MM.1S (cell line): ENCODE data around the gene PI4K2A.

Experiments used
- DNase-seq: peaks from one replicate; pipeline ENCODE4 v3.0.0-alpha.2; 2015
- H2AFZ ChIP-seq: fragments of 300-600 bp; sonication (generic); 2 replicates; pipeline ENCODE4 v1.6.0; 2016; ENCODE audit warnings: antibody characterized with exemption, low read length
- H3F3A ChIP-seq: fragments of 300-600 bp; sonication (generic); 2 replicates; pipeline ENCODE4 v1.6.1; 2016; ENCODE audit warnings: mild to moderate bottlenecking, antibody characterized with exemption, low read length, moderate library complexity, mixed read lengths; ENCODE audit not compliant: insufficient read depth
- H3K27ac ChIP-seq: fragments of 300-600 bp; sonication (generic); 2 replicates; pipeline ENCODE4 v1.5.1; 2016; ENCODE audit warnings: mild to moderate bottlenecking, low read length
- H3K27me3 ChIP-seq: fragments of 300-600 bp; sonication (generic); replicated peaks from 2 replicates; pipeline ENCODE4 v1.6.0; 2016; ENCODE audit warnings: low read length; ENCODE audit not compliant: insufficient read depth
- H3K36me3 ChIP-seq: fragments of 300-600 bp; sonication (generic); replicated peaks from 2 replicates; pipeline ENCODE4 v1.6.1; 2016; ENCODE audit warnings: mild to moderate bottlenecking, low read length, mixed read lengths; ENCODE audit not compliant: insufficient read depth
- H3K4me1 ChIP-seq: fragments of 300-600 bp; sonication (generic); 2 replicates; pipeline ENCODE4 v1.6.1; 2016; ENCODE audit warnings: low read length, mixed read lengths
- H3K4me2 ChIP-seq: fragments of 300-600 bp; sonication (generic); 2 replicates; pipeline ENCODE4 v1.6.0; 2016; ENCODE audit warnings: low read depth, low read length
- H3K4me3 ChIP-seq: fragments of 300-600 bp; sonication (generic); 2 replicates; pipeline ENCODE4 v1.5.1; 2016; ENCODE audit warnings: low read length, mixed read lengths
- H3K79me2 ChIP-seq: fragments of 300-600 bp; sonication (generic); 2 replicates; pipeline ENCODE4 v1.6.1; 2016; ENCODE audit warnings: mixed run types, low read length, mixed read lengths
- H3K9ac ChIP-seq: fragments of 300-600 bp; sonication (generic); 2 replicates; pipeline ENCODE4 v1.6.1; 2016; ENCODE audit warnings: low read length, mixed read lengths
- H3K9me2 ChIP-seq: fragments of 300-600 bp; sonication (generic); replicated peaks from 2 replicates; pipeline ENCODE4 v1.6.1; 2016; ENCODE audit warnings: mild to moderate bottlenecking, low read length, mixed read lengths; ENCODE audit not compliant: insufficient read depth
- H3K9me3 ChIP-seq: fragments of 300-600 bp; sonication (generic); replicated peaks from 2 replicates; pipeline ENCODE4 v1.6.1; 2016; ENCODE audit warnings: mild to moderate bottlenecking, low read length, mixed read lengths; ENCODE audit not compliant: insufficient read depth
- H4K20me1 ChIP-seq: fragments of 300-600 bp; sonication (generic); 2 replicates; pipeline ENCODE4 v1.6.1; 2016; ENCODE audit warnings: mild to moderate bottlenecking, low read length, moderate library complexity, mixed read lengths; ENCODE audit not compliant: insufficient read depth
- EZH2 ChIP-seq: fragments of 300-600 bp; sonication (generic); optimal IDR thresholded peaks from 2 replicates; pipeline ENCODE3; 2017; ENCODE audit warnings: low read depth, mild to moderate bottlenecking, antibody characterized with exemption, low read length, mixed read lengths
- EZH2phosphoT487 ChIP-seq: fragments of 300-600 bp; sonication (generic); IDR thresholded peaks from 2 replicates; pipeline ENCODE4 v1.6.1; 2018; ENCODE audit warnings: antibody characterized with exemption, low read length
- TF ChIP-seq, protein P1 (sequence below): fragments of 300-600 bp; sonication (generic); IDR thresholded peaks from 2 replicates; pipeline ENCODE4 v1.5.1; 2016; ENCODE audit warnings: antibody characterized with exemption, low read length, mixed read lengths

Gene PI4K2A

DNA sequence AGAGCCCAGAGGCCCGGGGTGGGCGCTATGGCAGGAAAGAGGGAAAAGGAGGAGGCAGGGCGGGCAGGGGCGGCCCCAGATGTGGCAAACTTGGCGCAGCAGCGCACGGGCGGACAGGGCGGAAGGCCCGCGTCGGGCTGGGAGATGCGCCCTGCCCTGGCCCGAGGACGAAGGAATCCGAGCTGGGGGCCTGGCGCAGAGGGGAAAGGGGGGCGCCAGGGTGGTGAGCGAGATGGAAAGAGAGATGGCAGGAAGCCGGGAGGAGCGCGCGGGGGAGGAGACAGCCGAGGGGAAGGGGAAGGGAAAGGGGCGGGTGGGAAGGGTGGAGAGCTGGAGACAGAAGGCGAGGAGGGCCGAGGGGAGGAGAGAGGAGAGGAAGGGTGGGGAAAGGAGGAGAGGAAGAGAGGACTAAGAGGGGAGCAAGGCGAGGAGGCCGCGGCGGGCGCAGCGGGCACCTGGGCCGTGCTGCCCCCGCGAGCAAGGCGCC lies 72.9 kb downstream of the PI4K2A start, which contains the start of gene MARVELD1:
MARVELD1 (plus strand) TSS at position 392 of the 487 bp plus-strand sequence. CDS start 147 bp downstream, outside the sequence.
- Histone ChIP-seq H3K27me3 (peaks cover 18% of the 10 kb centered on the region), H3K79me2 (no peaks in the 10 kb centered on the region), H4K20me1 (no peaks in the 10 kb centered on the region), H3K9me2 (no peaks in the 10 kb centered on the region), H3K9me3 (no peaks in the 10 kb centered on the region), H3K27ac (no peak within 1 kb of the TSS), H3K4me3 (peak within 1 kb of the TSS; percentile 68), H3K9ac (peak within 1 kb of the TSS; percentile 40; the same call in 1 of the 2 replicates), H3K4me2 (peak within 1 kb of the TSS; percentile 92), H3K36me3 (no peaks in the 10 kb centered on the region), H3F3A (no peaks in the 10 kb centered on the region), H2AFZ (peak within 1 kb of the TSS; percentile 83), H3K4me1 (peaks cover 7% of the 10 kb centered on the region; the same call in 1 of the 2 replicates)
- DNase-seq, result no peak
- TF ChIP-seq EZH2 (no peak), EZH2phosphoT487 (no peak)
- TF ChIP-seq, protein P1, sequence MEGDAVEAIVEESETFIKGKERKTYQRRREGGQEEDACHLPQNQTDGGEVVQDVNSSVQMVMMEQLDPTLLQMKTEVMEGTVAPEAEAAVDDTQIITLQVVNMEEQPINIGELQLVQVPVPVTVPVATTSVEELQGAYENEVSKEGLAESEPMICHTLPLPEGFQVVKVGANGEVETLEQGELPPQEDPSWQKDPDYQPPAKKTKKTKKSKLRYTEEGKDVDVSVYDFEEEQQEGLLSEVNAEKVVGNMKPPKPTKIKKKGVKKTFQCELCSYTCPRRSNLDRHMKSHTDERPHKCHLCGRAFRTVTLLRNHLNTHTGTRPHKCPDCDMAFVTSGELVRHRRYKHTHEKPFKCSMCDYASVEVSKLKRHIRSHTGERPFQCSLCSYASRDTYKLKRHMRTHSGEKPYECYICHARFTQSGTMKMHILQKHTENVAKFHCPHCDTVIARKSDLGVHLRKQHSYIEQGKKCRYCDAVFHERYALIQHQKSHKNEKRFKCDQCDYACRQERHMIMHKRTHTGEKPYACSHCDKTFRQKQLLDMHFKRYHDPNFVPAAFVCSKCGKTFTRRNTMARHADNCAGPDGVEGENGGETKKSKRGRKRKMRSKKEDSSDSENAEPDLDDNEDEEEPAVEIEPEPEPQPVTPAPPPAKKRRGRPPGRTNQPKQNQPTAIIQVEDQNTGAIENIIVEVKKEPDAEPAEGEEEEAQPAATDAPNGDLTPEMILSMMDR, result no peak

DNA sequence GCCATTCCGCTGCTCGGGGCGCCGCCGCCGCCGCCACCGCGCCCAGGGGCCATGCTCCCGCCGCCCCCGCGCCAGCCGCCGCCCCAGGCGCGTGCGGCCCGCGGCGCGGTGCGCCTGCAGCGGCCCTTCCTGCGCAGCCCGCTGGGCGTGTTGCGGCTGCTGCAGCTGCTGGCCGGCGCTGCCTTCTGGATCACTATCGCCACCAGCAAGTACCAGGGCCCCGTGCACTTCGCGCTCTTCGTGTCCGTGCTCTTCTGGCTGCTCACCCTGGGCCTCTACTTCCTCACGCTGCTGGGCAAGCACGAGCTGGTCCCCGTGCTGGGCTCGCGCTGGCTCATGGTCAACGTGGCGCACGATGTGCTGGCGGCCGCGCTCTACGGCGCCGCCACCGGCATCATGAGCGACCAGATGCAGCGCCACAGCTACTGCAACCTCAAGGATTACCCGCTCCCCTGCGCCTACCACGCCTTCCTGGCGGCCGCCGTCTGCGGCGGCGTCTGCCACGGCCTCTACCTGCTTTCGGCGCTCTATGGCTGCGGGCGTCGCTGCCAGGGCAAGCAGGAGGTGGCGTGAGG lies 73.4 kb downstream of the PI4K2A start:
- Histone ChIP-seq H3K9me2 (no peaks in the 10 kb centered on the region), H3K27ac (no peak overlapping the region), H4K20me1 (no peaks in the 10 kb centered on the region), H3K9ac (peak overlapping the region; percentile 40; the same call in 1 of the 2 replicates), H3K27me3 (peaks cover 18% of the 10 kb centered on the region), H3K9me3 (no peaks in the 10 kb centered on the region), H3K4me1 (peaks cover 7% of the 10 kb centered on the region; the same call in 1 of the 2 replicates), H2AFZ (peak overlapping the region; percentile 83), H3F3A (no peaks in the 10 kb centered on the region), H3K4me2 (peak overlapping the region; percentile 92), H3K4me3 (peak overlapping the region; percentile 68), H3K36me3 (no peaks in the 10 kb centered on the region), H3K79me2 (no peaks in the 10 kb centered on the region)
- no peak for TF ChIP-seq EZH2phosphoT487
- TF ChIP-seq, protein P1, result peak; percentile 38
- peak; percentile 74 for DNase-seq

DNA sequence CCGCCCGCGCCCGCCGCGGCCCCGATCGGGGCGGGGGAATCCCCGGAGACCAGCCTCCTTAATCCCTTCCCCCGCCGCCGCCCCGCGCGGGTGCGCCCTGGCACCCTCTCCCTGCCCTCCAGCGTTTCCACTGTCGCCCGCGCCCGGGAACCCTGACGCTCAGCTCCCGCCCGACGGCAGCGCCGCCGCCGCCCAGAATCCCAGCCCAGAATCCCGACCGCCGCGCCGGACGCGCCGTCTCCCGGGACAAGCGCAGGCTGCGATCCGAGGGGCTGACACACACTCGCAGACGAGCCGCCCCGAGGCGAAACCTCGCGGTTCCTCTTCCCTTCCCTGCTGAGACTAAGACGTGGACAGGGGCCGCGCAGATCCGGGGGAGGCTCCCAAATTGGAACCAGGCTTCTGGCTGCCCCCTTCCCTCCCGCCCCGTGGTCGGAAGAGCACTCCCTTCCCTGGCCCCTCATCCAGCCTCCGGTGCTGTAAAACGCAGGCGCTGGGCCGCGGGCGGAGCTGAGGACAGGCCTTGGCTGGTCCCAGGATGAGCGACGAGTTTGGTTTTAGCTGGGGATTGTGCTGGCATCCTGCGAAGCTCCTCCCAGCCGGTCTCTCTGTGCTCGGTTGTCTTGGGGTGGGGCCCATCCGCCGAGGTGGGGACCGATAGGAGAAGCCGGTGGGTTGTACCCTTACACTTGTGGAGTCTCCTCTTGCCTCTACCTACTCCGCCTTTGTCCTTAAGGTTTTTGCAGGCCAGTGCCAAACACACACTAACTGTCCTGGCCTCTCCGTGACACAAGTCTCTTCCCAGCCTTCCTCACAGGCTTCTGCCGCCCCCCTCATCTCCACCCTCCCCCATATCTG lies 74.2 kb downstream of the PI4K2A start:
- no peak overlapping the region for H3K27ac ChIP-seq
- H3K4me1 ChIP-seq, result peaks cover 7% of the 10 kb centered on the region; the same call in 1 of the 2 replicates
- H3K9me2 ChIP-seq, result no peaks in the 10 kb centered on the region
- no peaks in the 10 kb centered on the region for H3K36me3 ChIP-seq
- peak overlapping the region; percentile 83 for H2AFZ ChIP-seq
- peak overlapping the region; percentile 92 for H3K4me2 ChIP-seq
- no peak for DNase-seq
- H4K20me1 ChIP-seq, result no peaks in the 10 kb centered on the region
- H3K79me2 ChIP-seq, result no peaks in the 10 kb centered on the region
- H3K27me3 ChIP-seq, result peaks cover 18% of the 10 kb centered on the region
- H3F3A ChIP-seq, result no peaks in the 10 kb centered on the region
- no peak for TF ChIP-seq EZH2
- TF ChIP-seq, protein P1, result no peak
- TF ChIP-seq EZH2phosphoT487, result no peak
- peak overlapping the region; percentile 68 for H3K4me3 ChIP-seq
- H3K9ac ChIP-seq, result peak overlapping the region; percentile 40; the same call in 1 of the 2 replicates
- H3K9me3 ChIP-seq, result no peaks in the 10 kb centered on the region
